GM21619 (cell line): ENCODE results near the gene ASNSD1.
"Not testable (repeated sequence)": the region's sequence is repeated elsewhere in the genome, so short reads cannot be mapped to it uniquely, and the experiment has no call there.

Experiments used
- ATAC-seq: cut with Tn5 transposase; IDR thresholded peaks from one replicate; pipeline ENCODE4 v1.9.1; 2021; ENCODE audit not compliant: unreplicated experiment

The ASNSD1 gene

GRCh38 chr2:189685540-189686229, 24.4 kb downstream of the ASNSD1 start:
- peak; percentile 59 for ATAC-seq

- ATAC-seq: not testable (repeated sequence)
Measured at GRCh38 chr2:189687796-189688195, 26.5 kb downstream of the ASNSD1 start.

- ATAC-seq: no peak
Measured at GRCh38 chr2:189696223-189696622, 35.0 kb downstream of the ASNSD1 start.

GRCh38 chr2:189698020-189698887, 37.0 kb downstream of the ASNSD1 start:
- peak; percentile 59 for ATAC-seq

GRCh38 chr2:189700681-189701080, 39.4 kb downstream of the ASNSD1 start:
- ATAC-seq: no peak

- ATAC-seq: no peak
Measured at GRCh38 chr2:189702071-189702470, 40.8 kb downstream of the ASNSD1 start.

- no peak for ATAC-seq
Measured at GRCh38 chr2:189709501-189710221, 48.4 kb downstream of the ASNSD1 start.

GRCh38 chr2:189717593-189717992, 56.3 kb downstream of the ASNSD1 start:
- ATAC-seq: not testable (repeated sequence)

- ATAC-seq: no peak
Measured at GRCh38 chr2:189719571-189719970, 58.3 kb downstream of the ASNSD1 start.
